BLaER1 treated with 17β-estradiol and CSF1 and Interleukin-3, amounts not matched to agents 10 nM and 100 nM (cell line): ENCODE data around the gene PCDHB13.
"Not testable (repeated sequence)": the region's sequence is repeated elsewhere in the genome, so short reads cannot be mapped to it uniquely, and the experiment has no call there.

Experiments
- H3K27ac ChIP-seq, 11 experiments: shearing (Covaris generic); formaldehyde crosslinking; 2 replicates each; pipeline ENCODE4 v1.8.1; 2022
- H3K27me3 ChIP-seq, 11 experiments: shearing (Covaris generic); formaldehyde crosslinking; 2 replicates each; pipeline ENCODE4 v1.8.1; 2022
- H3K36me3 ChIP-seq, 11 experiments: shearing (Covaris generic); formaldehyde crosslinking; 2 replicates each; pipeline ENCODE4 v1.8.1; 2022
- H3K4me1 ChIP-seq, 10 experiments: shearing (Covaris generic); formaldehyde crosslinking; 2 replicates each; pipeline ENCODE4 v1.8.1; 2022
- H3K4me2 ChIP-seq, 11 experiments: shearing (Covaris generic); formaldehyde crosslinking; 2 replicates each; pipeline ENCODE4 v1.8.1; 2022
- H3K4me3 ChIP-seq, 10 experiments: shearing (Covaris generic); formaldehyde crosslinking; 2 replicates each; pipeline ENCODE4 v1.8.1; 2022
- H3K9ac ChIP-seq, 11 experiments: shearing (Covaris generic); formaldehyde crosslinking; 2 replicates each; pipeline ENCODE4 v1.8.1; 2022
- H3K9me3 ChIP-seq, 11 experiments: shearing (Covaris generic); formaldehyde crosslinking; replicated peaks in 1 of 11; 2 replicates each; pipeline ENCODE4 v1.8.1; 2022
- H4K20me1 ChIP-seq, 11 experiments: shearing (Covaris generic); formaldehyde crosslinking; 2 replicates each; pipeline ENCODE4 v1.8.1; 2022
- Cebpa-rat ChIP-seq, 11 experiments: shearing (Covaris generic); IDR thresholded peaks; 2 replicates each; pipeline ENCODE4 v1.8.1; 2022

PCDHB13 gene

GRCh38 chr5:141186897-141187512, 26.7 kb upstream of the PCDHB13 start, which contains the start of gene PCDHB9:
Gene PCDHB9 (plus strand): TSS chr5:141187161. CDS start chr5:141187319, 158 bp downstream.
- Histone ChIP-seq H3K4me2 (peak within 1 kb of the TSS in 8 of 11 experiments; percentile 10 to 59 (median 26); a peak in 9 of 22 replicates), H4K20me1 (no peaks in the 10 kb centered on the region), H3K9me3 (peaks cover 64 to 80% (median 74%) of the 10 kb centered on the region in 11 experiments), H3K4me1 (no peaks in the 10 kb centered on the region), H3K27me3 (no peaks in the 10 kb centered on the region), H3K9ac (peak within 1 kb of the TSS in 9 of 11 experiments; percentile 3 to 60 (median 47); a peak in 6 of 22 replicates), H3K27ac (peak within 1 kb of the TSS in 7 of 11 experiments; percentile 10 to 52 (median 30); a peak in 4 of 22 replicates), H3K36me3 (no peaks in the 10 kb centered on the region), H3K4me3 (peak within 1 kb of the TSS; percentile 19 to 50 (median 45); a peak in 18 of 20 replicates)
- TF ChIP-seq Cebpa-rat (IDR thresholded peaks at IDR 0.05) = no peak

GRCh38 chr5:141188682-141189081, 25.0 kb upstream of the PCDHB13 start:
- H3K36me3 ChIP-seq, H3K27me3 ChIP-seq, H3K27ac ChIP-seq, H3K4me1 ChIP-seq, H4K20me1 ChIP-seq, H3K4me3 ChIP-seq, H3K4me2 ChIP-seq, H3K9ac ChIP-seq: not testable (repeated sequence)
- H3K9me3 ChIP-seq = peaks cover 64 to 80% (median 74%) of the 10 kb centered on the region in 11 experiments

GRCh38 chr5:141189131-141189530, 24.6 kb upstream of the PCDHB13 start:
- not testable (repeated sequence) for H3K27ac ChIP-seq, H3K4me1 ChIP-seq, H3K36me3 ChIP-seq, H4K20me1 ChIP-seq, H3K9ac ChIP-seq, H3K4me2 ChIP-seq, H3K27me3 ChIP-seq, H3K4me3 ChIP-seq
- H3K9me3 ChIP-seq = peaks cover 63 to 78% (median 73%) of the 10 kb centered on the region in 11 experiments

GRCh38 chr5:141192110-141192725, 21.5 kb upstream of the PCDHB13 start, which contains the start of gene PCDHB10:
Gene PCDHB10 (plus strand): TSS chr5:141192353. CDS start chr5:141192553, 200 bp downstream.
- H3K4me2 ChIP-seq = no peak within 1 kb of the TSS
- no peak within 1 kb of the TSS for H3K27ac ChIP-seq
- peaks cover 75 to 89% (median 80%) of the 10 kb centered on the region in 11 experiments for H3K9me3 ChIP-seq
- no peaks in the 10 kb centered on the region for H3K27me3 ChIP-seq
- H3K9ac ChIP-seq = no peak within 1 kb of the TSS
- no peaks in the 10 kb centered on the region for H3K36me3 ChIP-seq
- no peaks in the 10 kb centered on the region for H3K4me1 ChIP-seq
- H4K20me1 ChIP-seq = no peaks in the 10 kb centered on the region
- TF ChIP-seq Cebpa-rat (IDR thresholded peaks at IDR 0.05) = no peak
- no peak within 1 kb of the TSS for H3K4me3 ChIP-seq

GRCh38 chr5:141194332-141194731, 19.4 kb upstream of the PCDHB13 start:
- H3K9ac ChIP-seq, H3K4me1 ChIP-seq, H3K4me2 ChIP-seq, H4K20me1 ChIP-seq, H3K4me3 ChIP-seq, H3K27ac ChIP-seq, H3K27me3 ChIP-seq, H3K36me3 ChIP-seq: not testable (repeated sequence)
- peaks cover 75 to 91% (median 85%) of the 10 kb centered on the region in 11 experiments for H3K9me3 ChIP-seq

GRCh38 chr5:141196363-141196762, 17.4 kb upstream of the PCDHB13 start:
- Histone ChIP-seq H3K4me2 (no peak overlapping the region), H3K9ac (no peak overlapping the region), H3K27ac (no peak overlapping the region), H3K9me3 (peaks cover 76 to 91% (median 86%) of the 10 kb centered on the region in 11 experiments), H3K36me3 (no peaks in the 10 kb centered on the region), H3K4me3 (peak overlapping the region in 1 of 10 experiments; percentile 13; a peak in 1 of 20 replicates), H4K20me1 (no peaks in the 10 kb centered on the region), H3K4me1 (no peaks in the 10 kb centered on the region), H3K27me3 (no peaks in the 10 kb centered on the region)
- TF ChIP-seq Cebpa-rat (IDR thresholded peaks at IDR 0.05) = no peak

GRCh38 chr5:141199359-141200235, 14.1 kb upstream of the PCDHB13 start, which contains the start of gene PCDHB11:
Gene PCDHB11 (plus strand): TSS chr5:141199627. CDS start chr5:141199775, 148 bp downstream.
- H3K4me2 ChIP-seq = no peak within 1 kb of the TSS
- H4K20me1 ChIP-seq = no peaks in the 10 kb centered on the region
- no peak within 1 kb of the TSS for H3K4me3 ChIP-seq
- H3K27ac ChIP-seq = no peak within 1 kb of the TSS
- peaks cover 67 to 84% (median 80%) of the 10 kb centered on the region in 11 experiments for H3K9me3 ChIP-seq
- no peak for TF ChIP-seq Cebpa-rat (IDR thresholded peaks at IDR 0.05)
- H3K36me3 ChIP-seq = no peaks in the 10 kb centered on the region
- no peak within 1 kb of the TSS for H3K9ac ChIP-seq
- H3K4me1 ChIP-seq = no peaks in the 10 kb centered on the region
- H3K27me3 ChIP-seq = no peaks in the 10 kb centered on the region

- H3K4me3 ChIP-seq, H3K27me3 ChIP-seq, H3K9ac ChIP-seq, H3K4me1 ChIP-seq, H4K20me1 ChIP-seq, H3K36me3 ChIP-seq, H3K4me2 ChIP-seq, H3K27ac ChIP-seq: not testable (repeated sequence)
- peaks cover 61 to 78% (median 68%) of the 10 kb centered on the region in 11 experiments for H3K9me3 ChIP-seq
Measured at GRCh38 chr5:141201126-141201525, 12.6 kb upstream of the PCDHB13 start.

GRCh38 chr5:141201646-141202045, 12.1 kb upstream of the PCDHB13 start:
- not testable (repeated sequence) for H3K27ac ChIP-seq, H3K4me1 ChIP-seq, H3K9ac ChIP-seq, H3K36me3 ChIP-seq, H4K20me1 ChIP-seq, H3K27me3 ChIP-seq, H3K4me2 ChIP-seq, H3K4me3 ChIP-seq
- peaks cover 56 to 73% (median 63%) of the 10 kb centered on the region in 11 experiments for H3K9me3 ChIP-seq
